ENCODE results near the gene PACRG. TPM values are rescaled to one million over a fixed set of nuclear protein-coding genes. Genes with fewer than 3 reads are reported as not detected.

The PACRG gene
- total and polyA plus RNA-seq, 2 of the 13 experiments (the other 11 are each of a cell fraction or from before 2014, with no cell fraction given), result 0.13 TPM; not detected in 1

DNA sequence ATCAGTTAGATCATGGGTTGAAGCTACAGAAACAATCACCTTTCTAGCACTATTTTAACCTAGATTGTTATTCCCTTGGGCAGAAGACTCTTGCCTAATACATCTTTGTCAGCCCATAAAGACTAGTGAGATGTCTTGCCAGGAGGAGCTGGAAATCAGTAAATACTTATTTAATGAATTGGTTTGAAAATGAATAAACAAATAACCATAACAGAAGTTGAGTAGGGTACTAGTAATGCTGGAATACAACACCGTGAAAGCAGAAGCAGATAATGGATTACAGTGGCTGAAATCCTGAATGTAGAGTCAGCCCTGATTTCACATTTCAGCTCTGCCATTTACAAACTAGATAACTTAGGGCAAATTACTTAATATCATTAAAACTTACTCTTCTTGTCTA, 236.1 kb downstream of the PACRG start:
- Histone ChIP-seq H3K79me2 (ENCODE audit: insufficient read depth, low read length) (no peaks in the 10 kb centered on the region), H4K20me1 (ENCODE audit: insufficient read depth, low read length) (no peaks in the 10 kb centered on the region), H3K27ac (ENCODE audit: extremely low read length, insufficient read depth, low read length) (no peak overlapping the region), H3K4me2 (ENCODE audit: low read depth, low read length) (no peak overlapping the region), H3K9ac (ENCODE audit: insufficient read depth, low read depth, low read length) (no peak overlapping the region), H3K4me3 (replicated peaks in 1 of 3; ENCODE audit: insufficient read depth in 1 of 3, low read depth in 2 of 3, low read length in 3 of 3) (no peak overlapping the region), H3K9me3 (ENCODE audit: low read length) (peaks cover 17% of the 10 kb centered on the region), H2AFZ (ENCODE audit: low read length) (no peak overlapping the region), H3K27me3 (ENCODE audit: control insufficient read depth in 1 of 2, insufficient read depth in 2 of 2, low read length in 2 of 2) (no peaks in the 10 kb centered on the region), H3K4me1 (ENCODE audit: insufficient read depth, low read length) (no peaks in the 10 kb centered on the region), H3K36me3 (replicated peaks in 1 of 2; ENCODE audit: control insufficient read depth in 1 of 2, insufficient read depth in 2 of 2, low read length in 2 of 2) (no peaks in the 10 kb centered on the region)
- FAIRE-seq (no peak), DNase-seq (ENCODE audit: low spot score) (no peak), ATAC-seq (no peak)
- in situ Hi-C loops (cut with HindIII; ENCODE audit: extremely low pct_ligation_motif_present, low pct_unique_long_range_greater_than_20kb), result no loop called here
- 28% methylated on average over 1 of the region's 1 CpG for WGBS (ENCODE audit: low lambda C conversion rate)
- intact Hi-C loops (cut with micrococcal nuclease; ENCODE audit: unreplicated experiment), result no loop called here
- no TSS peak for BruUV-seq (replicated peaks)
- ChIA-PET CTCF (ENCODE audit: low intra/inter-chr PET ratio, low total read pairs) (no interaction called here), POLR2A (no interaction called here)
- TF ChIP-seq, protein P1, sequence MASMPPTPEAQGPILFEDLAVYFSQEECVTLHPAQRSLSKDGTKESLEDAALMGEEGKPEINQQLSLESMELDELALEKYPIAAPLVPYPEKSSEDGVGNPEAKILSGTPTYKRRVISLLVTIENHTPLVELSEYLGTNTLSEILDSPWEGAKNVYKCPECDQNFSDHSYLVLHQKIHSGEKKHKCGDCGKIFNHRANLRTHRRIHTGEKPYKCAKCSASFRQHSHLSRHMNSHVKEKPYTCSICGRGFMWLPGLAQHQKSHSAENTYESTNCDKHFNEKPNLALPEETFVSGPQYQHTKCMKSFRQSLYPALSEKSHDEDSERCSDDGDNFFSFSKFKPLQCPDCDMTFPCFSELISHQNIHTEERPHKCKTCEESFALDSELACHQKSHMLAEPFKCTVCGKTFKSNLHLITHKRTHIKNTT (CRISPR knock-in tag; IDR thresholded peaks at IDR 0.05), result no peak
- TF ChIP-seq PAF1 (CRISPR knock-in tag; IDR thresholded peaks at IDR 0.05), result no peak
- no peak for TF ChIP-seq ZNF230 (CRISPR knock-in tag; IDR thresholded peaks at IDR 0.05)
- TF ChIP-seq, protein P2, sequence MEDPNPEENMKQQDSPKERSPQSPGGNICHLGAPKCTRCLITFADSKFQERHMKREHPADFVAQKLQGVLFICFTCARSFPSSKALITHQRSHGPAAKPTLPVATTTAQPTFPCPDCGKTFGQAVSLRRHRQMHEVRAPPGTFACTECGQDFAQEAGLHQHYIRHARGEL (CRISPR knock-in tag; IDR thresholded peaks at IDR 0.05), result no peak
- no peak for TF ChIP-seq BORCS8-MEF2B (CRISPR knock-in tag; IDR thresholded peaks at IDR 0.05)
- TF ChIP-seq SIX4 (CRISPR knock-in tag; IDR thresholded peaks at IDR 0.05), result no peak
- TF ChIP-seq TCF7L2 (IDR thresholded peaks at IDR 0.05; ENCODE audit: low read depth, low read length), result no peak

DNA sequence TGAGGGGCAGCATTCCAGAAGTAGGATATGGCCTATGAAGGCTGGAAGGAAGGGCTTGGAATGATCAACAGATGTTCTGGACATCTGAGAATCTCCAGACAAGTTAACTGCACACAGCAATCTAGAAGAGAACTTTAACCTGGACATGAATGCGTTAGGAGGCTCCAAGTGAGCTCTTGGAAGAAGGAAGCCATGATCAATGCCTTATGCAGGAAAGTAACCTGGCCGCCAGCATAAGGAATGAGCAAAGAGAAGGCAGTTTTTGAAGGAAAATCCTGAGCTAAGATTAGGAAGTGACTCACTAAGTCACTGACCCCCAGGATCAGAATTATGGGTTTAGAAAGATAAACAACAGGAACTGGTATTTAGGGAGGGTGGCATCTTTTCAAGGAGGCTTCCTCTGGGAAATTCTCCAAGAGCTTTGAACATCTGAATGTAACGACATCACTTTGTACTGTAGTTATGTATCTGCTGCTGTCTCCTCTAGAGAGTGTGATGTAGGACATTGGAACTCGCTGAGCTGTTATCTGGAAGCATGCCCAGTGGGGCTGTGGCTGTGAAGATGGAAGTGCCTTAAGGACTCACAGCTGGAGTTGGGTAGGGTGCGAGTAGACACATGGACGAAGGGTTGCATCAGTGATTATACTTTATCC, 236.8 kb downstream of the PACRG start:
- intact Hi-C loops (cut with micrococcal nuclease; ENCODE audit: unreplicated experiment), result no loop called here
- no peak for TF ChIP-seq ZNF569 (CRISPR knock-in tag; IDR thresholded peaks at IDR 0.05; ENCODE audit: borderline replicate concordance)

More for the DNA sequence above, 236.8 kb downstream of the PACRG start:
- Histone ChIP-seq H3K9me3 (ENCODE audit: low read length) (peaks cover 13% of the 10 kb centered on the region), H3K4me2 (ENCODE audit: low read depth, low read length) (no peak overlapping the region), H2AFZ (ENCODE audit: low read length) (no peak overlapping the region), H4K20me1 (ENCODE audit: insufficient read depth, low read length) (no peaks in the 10 kb centered on the region), H3K4me1 (ENCODE audit: insufficient read depth, low read length) (no peaks in the 10 kb centered on the region), H3K79me2 (ENCODE audit: insufficient read depth, low read length) (no peaks in the 10 kb centered on the region), H3K4me3 (replicated peaks in 1 of 3; ENCODE audit: insufficient read depth in 1 of 3, low read depth in 2 of 3, low read length in 3 of 3) (no peak overlapping the region), H3K36me3 (replicated peaks in 1 of 2; ENCODE audit: control insufficient read depth in 1 of 2, insufficient read depth in 2 of 2, low read length in 2 of 2) (no peaks in the 10 kb centered on the region), H3K27me3 (ENCODE audit: control insufficient read depth in 1 of 2, insufficient read depth in 2 of 2, low read length in 2 of 2) (no peaks in the 10 kb centered on the region), H3K27ac (ENCODE audit: extremely low read length, insufficient read depth, low read length) (no peak overlapping the region), H3K9ac (ENCODE audit: insufficient read depth, low read depth, low read length) (no peak overlapping the region)
- ATAC-seq, result no peak
- BruUV-seq (replicated peaks), result no TSS peak
- no peak for FAIRE-seq
- POLR2A ChIA-PET, result no interaction called here
- in situ Hi-C loops (cut with HindIII; ENCODE audit: extremely low pct_ligation_motif_present, low pct_unique_long_range_greater_than_20kb), result no loop called here
- CTCF ChIA-PET (ENCODE audit: low intra/inter-chr PET ratio, low total read pairs), result no interaction called here
- 16% methylated on average over 6 of the region's 6 CpGs for WGBS (ENCODE audit: low lambda C conversion rate)
- no peak for DNase-seq (ENCODE audit: low spot score)
